HG02840 (cell line): Measurements from ENCODE around the gene RASAL1.
"Not testable (repeated sequence)": the region's sequence is repeated elsewhere in the genome, so short reads cannot be mapped to it uniquely, and the experiment has no call there.

Source experiments
- ATAC-seq: cut with Tn5 transposase; IDR thresholded peaks from one replicate; pipeline ENCODE4 v1.9.1; 2021; ENCODE audit warnings: mild to moderate bottlenecking, moderate library complexity, moderate number of reproducible peaks; ENCODE audit not compliant: unreplicated experiment, low FRiP score

Gene RASAL1

DNA sequence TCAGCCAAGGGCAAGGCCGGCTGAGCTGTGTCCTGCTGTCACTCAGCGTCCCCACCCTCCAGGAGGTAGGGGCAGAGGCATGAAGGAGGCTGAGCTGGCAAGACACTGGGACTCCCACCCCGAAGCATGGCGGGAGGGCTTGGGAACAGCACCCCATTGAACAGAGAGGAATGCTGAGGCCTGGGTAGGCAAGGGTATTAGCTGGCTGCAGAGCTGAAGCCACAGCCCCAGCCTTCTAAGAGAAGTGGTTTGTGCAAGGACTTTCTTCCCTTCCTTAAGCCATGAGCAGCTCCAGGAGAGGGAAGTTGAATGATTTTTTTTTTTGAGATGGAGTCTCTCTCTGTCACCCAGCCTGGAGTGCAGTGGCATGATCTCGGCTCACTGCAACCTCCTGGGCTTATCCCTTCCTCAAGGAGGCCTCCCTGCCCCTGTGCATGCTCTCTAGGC lies 7.3 kb upstream of the RASAL1 start:
- no peak for ATAC-seq

DNA sequence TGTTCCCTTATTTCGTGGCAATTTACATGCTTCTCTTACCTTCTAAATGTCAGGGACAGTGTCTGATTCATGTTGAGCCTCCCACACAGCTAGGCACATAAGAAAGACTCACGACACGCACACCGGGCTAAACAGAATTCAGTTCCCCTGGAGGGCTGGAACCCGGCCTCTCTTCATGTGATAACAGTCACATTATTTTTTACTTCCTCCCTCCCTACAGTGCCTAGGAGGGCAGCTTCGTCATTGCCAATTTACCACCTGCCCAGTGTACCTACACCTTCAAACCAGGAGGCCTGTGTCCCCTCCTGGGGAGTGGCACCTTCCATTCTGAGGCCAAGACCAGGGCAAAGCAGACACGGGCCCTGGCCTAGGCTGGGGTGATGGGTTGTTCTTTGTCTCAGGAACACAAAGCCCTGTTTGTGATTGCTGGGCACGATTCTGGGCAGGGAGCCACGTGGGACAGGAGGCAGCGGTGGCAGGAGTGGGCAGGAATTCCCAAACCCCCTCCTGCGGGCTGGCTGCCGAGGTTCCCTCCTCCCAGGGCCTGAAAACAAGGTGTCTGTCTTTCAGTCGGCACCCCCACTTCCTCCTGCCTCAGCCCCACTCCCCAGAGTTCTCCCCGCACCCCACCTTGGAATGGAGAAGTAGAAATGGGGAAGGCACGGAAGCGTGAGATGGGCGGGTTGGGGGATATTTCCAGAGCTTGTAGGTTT lies 6.8 kb upstream of the RASAL1 start:
- ATAC-seq = no peak

DNA sequence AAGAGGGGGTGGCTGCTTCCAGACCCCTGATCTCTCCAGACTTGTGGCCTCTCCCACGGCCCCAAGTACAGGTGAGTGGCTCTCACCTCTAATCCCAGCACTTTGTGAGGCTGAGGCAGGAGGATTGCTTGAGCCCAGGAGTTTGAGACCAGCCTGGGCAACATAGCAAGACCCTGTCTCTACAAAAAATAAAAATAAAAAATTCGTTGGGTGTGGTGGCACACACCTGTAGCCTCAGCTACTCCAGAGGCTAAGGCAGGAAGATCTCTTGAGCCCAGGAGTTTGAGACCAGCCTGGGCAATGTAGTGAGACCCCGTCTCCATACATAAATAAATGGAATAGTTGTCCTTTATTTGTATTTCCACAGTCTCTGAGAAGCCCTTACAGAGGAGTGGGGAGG lies 6.2 kb upstream of the RASAL1 start:
- not testable (repeated sequence) for ATAC-seq

DNA sequence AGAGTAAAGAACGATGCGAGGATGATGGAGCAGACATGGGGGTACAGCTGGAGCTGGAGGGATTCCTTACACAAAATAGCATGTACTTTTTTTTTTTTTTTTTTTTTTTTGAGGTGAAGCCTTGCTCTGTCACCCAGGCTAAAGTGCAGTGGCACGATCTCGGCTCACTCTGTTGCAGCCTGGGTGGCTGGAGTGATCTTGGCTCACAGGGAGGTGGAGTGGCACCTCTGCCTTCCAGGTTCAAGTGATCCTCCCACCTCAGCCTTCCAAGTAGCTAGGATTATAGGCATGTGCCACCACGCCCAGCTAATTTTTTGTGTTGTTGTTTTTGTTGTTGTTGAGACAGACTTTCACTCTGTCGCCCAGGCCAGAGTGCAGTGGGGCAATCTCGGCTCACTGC lies 5.1 kb upstream of the RASAL1 start:
- ATAC-seq = no peak

DNA sequence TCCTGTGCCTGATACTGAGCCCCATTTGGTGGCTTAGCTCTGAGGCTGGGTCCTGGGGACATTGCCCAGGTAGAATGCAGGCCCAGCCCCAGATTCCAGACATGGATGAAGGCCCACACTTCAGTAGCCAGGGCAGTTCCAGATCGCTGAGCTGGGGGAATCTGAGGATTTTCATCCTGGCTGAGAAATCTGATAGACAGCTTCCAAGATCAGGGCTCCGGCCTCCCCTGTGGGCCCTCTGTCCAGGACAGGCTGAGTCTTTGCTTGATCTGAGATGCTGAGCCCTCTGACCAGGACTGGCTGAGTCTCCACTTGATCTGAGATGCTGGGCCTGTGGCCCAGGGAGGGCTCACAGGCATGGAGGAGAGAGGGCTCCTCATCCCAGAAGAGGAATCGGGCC lies 3.3 kb upstream of the RASAL1 start:
- ATAC-seq = no peak

DNA sequence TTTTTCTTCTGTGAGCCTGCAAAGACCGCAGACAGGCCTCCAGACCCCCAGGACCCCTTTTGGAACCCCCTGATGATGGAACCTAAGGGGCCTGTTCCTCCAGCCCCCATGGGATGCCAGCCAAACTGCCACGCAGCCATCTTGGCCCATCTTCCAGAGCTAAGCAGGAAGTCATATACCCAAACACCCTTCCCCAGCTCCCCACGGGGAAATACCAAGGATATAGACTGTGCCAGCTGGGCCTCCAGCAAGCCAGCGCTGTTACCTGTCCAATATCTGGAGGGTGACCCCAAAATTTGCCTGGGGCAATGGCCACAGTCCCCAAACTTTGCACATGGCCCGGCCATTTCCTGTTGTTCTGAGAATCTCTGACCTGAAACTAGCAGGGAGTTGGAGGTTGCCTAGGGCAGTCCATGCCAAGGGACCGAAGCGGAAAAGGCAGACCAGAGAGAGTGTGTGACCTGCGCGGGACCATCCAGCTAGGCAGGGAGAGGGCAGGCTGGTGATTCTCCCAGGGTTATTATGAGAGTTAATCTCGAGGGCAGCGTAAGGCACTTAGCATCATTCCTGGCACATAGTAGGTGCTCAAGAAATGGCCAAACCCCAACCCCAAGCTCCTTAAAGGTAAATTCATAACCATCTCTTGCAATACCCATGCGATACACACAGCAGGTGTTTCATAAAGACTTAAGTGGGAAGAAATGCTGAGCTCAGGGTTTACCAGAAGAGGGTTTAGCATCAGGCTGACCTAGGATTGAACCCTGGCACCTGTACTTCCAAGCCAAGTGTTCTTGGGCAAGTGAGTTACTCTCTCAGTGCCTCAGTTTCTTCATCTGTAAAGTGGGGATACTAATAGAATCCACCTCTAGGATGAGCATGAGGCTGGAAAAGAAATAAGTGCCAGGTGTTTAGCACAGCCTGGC lies 2.6 kb upstream of the RASAL1 start:
- no peak for ATAC-seq

DNA sequence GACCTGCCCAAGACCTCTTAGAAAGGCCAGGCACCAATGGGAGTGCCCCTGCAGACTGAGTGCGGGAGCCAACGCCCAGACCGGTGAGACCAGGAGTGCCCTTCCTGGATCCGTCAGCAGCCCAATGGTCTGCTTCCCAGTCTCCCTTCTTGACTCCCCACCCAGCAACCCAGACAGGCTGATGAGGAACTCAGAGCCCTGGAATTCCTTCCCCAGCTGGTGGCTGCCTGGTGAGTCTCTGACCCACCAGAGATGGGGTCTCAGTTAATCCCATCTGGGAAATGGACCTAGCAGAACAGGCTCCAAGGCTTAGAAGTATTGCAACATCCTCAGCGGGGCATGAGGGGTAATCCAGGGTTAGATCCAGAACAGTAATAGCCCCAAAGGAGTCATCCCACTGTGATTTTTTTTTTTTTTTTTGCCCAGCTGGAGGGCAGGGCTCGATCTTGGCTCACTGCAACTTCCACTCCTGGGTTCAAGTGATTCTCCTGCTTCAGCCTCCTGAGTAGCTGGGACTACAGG lies 1.5 kb upstream of the RASAL1 start:
- ATAC-seq = no peak

DNA sequence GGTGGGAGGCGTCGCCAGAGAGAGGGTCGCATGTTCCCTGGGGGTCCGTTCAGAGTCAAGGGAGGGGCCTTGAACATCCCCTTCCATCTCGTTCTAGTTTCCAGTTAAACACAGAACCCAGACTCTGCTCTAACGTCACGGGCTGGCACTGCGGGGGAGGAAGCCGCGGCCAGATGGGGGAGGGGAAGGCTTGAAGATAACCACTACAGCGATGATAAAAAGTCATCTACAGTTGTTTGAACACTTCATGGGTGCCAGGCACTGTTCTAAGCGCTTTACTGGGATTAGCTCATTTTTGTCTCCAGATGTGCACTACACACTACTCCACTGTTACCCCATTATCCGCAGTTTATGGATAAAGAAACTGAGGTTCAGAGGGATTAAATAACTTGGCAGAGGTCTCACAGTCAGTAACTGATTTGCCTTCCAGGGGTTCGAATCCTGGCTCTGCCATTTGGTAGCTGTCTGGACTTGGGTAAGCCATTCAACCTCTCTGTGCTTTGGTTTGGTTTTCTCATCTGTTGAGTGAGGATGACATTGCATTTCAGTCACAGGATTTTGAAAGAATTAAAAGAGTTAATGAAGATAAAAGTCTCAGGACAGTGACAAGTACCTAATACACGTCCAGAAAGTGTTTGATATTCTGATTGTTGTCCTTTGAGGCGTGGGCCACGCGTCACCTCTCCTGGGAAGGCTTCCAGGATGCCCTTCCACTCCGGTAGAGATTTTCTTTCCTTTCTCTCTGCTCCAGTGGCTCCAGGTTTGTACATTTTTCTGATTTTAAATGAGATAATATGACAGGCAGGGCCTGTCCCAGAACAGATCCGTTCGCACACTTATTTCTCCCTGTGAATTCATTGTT lies 798 bp upstream of the RASAL1 start:
- no peak for ATAC-seq

DNA sequence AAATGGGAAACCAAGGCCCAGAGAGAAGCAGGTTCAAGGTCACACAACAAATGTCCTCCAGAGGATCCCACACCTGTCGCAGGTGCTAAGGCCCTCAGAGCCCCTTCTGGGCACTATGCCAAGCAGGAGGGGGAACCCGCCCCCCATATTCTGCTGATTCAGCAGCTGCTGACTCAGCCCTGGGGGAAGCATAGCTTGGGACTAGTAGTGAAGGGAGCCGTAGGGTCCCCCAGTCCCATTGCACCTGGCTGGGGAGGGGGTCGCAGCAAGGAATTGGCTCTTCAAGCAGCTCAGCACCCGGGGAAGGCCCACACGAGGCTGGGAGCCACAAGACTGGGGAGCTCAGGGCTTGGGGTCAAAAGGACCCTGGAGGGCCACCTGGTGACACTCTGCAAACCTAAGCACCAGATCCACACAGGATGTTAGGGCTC lies 1.0 kb downstream of the RASAL1 start:
- ATAC-seq = no peak

DNA sequence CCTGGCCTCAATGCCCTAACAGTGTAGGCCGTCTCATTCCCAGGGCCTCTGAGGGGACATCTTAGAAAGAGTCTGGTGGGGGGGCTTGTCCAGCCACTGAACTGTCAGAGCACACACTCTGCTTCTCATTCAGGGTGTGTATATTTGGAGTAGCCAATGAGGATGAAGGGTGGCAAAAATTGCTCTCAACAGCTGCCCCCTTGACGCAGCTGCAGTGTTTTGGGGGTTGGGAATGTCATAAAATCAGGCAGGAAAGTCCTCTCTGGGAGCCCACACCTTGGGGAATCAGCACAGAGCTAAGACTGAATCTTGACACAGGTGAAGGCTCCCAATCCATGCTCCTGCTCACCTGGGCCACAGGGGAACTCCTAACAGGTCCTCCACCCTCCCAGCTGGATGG lies 1.5 kb downstream of the RASAL1 start:
- ATAC-seq = no peak

DNA sequence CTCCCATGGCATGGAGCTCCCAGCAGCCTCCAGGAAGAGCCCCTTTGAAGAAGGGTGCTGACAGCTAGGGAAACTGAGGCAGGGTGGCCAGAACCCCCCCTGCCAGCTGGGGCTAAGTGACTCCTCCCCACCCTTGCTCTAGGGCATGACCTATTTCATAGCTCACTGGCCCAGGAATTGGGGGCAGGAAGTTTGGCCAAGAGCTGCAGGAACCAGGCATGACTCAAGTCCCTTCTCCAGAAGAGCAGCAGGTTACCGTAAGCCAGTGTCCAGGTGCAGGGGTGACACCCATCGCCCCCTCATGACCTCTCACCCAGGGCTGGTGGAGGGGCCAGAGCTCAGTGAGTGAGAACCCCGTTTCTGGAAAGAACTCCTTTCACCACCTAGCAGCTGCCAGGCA lies 1.9 kb downstream of the RASAL1 start:
- no peak for ATAC-seq

DNA sequence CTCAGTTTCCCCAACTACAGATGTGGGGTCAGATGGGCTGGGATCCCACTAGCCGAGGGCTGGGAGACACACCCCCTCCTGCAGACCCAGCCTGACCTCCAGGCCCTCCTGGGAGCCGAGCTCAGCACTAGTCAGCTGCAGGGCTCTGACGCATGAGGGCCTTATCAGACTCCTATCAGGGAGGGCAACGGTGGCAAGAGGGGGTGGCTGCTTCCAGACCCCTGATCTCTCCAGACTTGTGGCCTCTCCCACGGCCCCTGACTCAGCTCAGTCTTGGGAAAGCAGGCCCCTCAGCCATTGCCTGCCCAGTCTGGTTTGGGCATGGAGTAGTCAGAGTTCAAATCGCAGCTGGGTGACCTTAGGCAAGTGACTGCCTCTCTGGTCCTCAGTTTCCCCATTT lies 2.5 kb downstream of the RASAL1 start:
- no peak for ATAC-seq

DNA sequence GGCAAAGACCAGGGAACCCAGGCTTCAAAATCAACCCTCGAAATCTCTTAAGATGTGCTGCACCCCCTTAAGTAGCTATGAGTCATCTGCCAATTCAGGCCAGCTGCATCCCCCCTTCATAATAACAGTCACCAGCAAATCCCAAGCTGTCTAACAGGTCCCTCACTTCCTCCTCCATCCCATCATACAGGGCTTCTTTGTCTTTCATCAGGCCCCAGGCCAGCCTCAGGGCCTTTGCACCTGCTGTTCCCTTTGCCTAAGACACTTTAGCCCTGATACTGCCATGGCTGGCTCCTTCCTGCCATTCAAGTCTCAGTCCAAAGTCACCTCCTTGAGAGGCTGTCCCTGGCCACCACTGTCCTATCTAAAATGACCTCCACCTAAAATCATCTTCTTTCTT lies 4.0 kb downstream of the RASAL1 start:
- ATAC-seq = no peak

DNA sequence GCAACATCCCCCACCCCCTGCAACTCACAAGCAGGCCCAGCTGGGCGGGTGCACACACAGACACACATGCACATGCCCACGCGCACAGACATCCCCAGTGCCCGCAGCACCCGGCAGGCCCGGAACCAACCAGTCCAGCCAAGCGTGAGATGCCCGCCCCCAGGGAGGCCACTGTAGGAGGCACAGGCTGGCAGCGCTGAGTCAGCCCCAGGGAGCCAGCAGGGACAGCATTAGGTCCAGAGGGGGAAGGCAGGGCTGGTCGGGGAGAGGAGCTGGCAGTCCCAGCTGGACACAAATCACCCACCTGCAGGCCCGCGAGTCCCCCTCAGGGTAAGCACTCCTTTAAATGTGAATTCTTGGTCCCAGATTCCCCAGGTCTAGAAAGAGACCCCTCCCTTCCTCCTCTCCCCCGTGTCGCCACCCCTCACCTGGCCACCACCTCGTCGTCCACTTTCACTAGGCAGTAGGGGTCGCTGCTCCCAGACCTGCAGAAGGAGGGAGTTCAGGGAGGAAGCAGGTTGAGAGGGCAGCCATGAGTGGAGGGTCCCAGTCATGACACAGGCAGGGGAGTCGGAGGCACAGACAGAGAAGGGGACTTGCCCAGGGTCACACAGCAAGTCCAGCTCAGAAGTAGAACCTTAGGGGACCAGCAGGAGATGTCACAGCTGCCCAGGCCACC lies 5.0 kb downstream of the RASAL1 start:
- ATAC-seq = no peak

DNA sequence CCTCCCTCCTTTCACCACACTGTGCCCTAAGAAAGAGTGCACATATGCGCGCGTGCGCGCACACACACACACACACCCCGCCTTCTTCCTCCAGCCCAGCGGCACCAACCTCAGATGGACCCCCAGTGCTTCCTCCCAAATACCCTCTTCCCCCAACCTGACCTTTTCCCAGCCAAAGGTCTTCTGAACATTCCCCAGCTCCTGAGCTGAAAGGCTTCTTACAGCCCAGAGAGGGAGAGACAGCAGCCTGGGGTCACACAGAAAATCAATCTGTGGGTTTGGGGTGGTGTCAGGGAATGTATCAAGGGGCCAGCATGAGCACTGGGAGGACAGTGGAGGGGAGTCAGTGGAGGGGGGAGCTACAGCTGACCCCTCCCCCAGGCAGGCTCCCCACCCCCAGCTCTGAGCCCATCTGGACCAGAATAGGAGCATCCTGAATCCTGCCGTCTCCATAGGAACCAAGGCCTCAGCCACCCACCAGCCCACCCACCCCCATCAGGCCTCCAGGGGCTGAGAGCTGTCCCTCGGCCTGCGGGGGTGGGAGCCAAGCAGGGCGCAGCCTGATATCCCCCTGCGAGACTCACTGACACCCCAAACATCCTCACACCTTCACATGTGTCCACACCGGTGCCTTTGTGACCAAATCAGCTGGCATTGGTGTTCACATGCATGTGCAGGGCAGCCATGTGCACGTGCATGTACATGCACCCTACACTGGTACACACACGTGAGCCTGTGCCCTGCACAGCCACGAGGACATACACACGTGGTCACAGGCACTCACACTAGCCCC lies 5.7 kb downstream of the RASAL1 start:
- ATAC-seq = no peak

DNA sequence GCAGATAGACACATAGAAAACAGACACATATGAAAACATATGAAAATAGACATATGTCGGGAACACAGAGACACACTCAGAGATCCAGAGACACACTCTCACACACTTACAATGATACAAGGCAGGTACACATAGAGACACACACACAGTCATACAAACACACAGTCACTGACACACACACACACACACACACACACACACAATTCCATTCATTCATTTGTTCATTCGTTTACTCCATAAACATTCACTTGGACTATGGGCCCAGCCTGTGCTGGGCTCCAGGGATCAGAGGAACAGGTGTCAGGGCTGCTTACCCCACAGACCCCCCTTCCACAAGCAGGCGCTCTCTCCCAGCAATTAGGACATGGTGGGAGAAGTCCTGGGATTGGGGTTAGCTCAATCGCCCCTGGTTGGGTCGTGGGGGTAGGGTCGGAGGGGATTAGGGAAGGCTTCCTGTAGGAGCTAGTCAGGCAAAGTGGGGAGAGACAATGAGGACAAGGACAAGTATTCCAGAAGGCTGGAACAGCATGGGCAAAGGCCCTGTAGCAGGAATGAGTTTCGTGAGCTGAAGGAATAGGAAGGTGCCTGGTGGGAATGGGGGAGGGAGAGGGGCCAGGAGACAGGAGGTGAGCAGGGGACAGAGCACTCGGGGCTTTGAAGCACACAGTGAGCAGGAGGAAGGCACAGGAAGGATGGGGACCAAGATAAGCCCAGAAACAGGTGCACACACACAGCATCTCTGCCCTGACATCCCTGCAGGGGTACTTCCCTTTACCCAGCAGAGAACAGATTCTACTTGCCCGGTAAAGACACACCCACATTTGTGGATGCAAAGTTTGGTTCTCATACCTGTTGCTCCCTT lies 6.5 kb downstream of the RASAL1 start:
- ATAC-seq = no peak

DNA sequence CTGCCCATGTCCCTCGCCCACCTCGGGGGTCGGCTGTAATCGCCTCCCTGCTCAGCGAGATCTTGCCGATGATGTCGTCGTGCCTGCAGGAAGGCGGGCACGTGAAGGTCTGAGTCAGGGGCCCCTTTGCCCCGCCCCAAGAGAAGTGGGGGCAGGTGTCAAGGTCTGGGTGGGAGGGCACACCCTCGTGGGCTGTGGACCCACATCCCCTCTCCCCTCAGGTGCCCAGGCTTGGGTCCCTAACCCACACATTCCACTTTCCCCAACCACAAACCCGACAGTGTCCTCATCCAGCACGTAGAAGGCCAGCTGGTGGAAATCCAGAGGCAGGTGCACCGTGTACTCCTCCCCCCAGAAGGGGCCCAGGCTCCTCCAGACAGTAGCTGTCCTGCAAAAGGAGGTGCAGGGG lies 7.8 kb downstream of the RASAL1 start:
- no peak for ATAC-seq

DNA sequence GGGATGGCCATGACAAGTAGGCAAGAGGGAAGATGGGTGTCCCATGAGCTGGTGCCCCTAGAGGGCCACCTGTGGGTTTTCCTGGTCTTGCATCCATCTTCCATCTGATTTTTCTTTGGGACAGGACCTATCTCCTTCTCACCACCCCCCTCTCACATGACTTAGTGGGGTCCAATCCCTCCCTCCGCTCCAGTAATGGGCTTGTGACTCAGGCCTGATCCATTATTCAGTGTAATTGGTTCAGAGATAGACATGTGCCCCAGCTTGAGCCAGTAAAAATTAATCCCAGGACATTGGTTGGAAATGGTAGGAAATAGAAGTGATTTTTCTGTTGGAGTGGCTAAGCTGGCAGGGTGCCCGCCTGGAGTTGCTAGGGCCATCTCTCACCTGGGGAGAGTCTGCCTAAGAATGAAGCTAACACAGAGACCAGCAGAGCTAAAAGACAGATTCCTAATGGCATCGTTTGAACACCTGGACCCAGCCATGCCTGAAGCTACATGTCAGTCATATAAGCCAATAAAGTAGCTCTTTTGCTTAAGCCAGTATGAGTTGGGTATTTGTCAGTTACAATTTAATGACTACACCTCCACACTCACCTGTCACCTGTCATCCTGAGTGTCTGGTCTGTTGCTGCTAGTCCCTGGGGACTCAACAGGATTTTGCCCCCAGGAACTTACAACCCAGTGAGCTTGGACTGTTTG lies 14.7 kb downstream of the RASAL1 start:
- no peak for ATAC-seq
